Hematopoietic multipotent progenitor cell treated with erythropoietin and hydrocortisone succinate and interleukin-3 and kit ligand, for 8 days (in vitro differentiated cells): ENCODE measurements around the gene C8A.

Experiments
- DNase-seq: peaks from one replicate; pipeline ENCODE4 v3.0.0-alpha.2; 2015

Gene C8A

DNA sequence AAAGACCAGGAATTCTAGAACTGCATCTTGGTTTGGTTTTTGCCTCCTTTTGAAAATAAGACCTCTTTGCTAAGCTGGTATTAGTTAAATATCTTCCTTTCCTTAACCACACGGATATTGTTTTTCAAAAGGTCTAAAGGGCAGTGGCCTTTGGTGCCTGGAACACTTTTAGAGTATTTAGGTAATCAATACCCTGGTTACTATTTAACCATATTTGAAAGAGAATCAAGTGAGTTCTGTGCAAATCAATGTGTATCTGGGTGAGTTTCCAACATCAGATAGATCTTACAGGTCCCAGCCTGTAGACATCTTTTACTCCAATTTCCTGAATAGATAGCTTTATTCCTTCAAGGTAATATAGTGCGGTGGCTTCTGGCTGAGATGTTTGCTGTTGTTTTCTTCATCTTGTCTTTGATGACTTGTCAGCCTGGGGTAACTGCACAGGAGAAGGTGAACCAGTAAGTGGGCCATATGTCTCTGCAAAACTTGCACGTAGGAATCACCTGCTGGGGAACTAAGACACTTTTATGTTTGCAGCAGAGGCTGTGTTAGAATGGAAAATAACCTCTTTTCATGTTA lies at the start of gene C8A:
TSS of gene C8A (plus strand) at position 277 of the 579 bp plus-strand sequence. CDS start at position 382, 105 bp downstream.
- no peak for DNase-seq

DNA sequence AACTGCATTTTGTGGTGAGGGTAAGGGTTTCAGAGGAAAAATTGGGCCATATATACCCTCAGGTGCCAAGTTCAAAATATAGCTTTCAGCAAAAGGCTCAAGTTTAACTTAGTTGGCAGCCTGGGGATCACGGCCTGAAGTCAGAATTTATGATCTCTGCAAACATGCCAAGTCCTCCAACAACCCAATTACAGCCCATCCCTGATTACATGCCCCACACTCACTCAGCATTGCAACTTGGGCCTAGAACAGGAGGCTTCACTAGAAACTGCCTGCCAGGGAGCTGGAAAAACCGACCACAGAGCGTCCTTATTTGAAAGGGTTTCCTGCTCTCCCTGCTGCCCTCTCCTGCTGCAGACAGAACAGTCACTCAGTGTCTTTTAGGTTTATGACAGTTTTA lies 47.8 kb upstream of the C8A start:
- DNase-seq = no peak

DNA sequence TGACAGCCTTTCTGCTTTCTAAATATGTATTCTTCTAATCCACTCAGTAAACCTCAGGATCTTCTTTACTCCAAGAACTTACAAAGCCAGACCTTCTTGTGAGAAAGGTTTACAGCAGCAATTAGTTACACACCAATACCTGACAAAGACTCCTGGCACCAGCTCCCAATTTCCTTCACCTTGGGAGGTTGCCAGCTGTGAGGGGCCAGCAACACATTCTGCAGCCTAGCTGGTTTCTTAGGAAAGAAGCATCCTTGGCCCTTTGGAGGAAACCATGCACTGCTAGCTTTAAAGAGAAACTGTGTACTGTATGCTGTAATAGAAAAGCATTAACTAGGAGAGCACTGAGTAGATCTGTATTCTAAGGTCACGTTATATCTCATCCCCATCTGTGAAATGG lies 46.2 kb upstream of the C8A start:
- DNase-seq = no peak

DNA sequence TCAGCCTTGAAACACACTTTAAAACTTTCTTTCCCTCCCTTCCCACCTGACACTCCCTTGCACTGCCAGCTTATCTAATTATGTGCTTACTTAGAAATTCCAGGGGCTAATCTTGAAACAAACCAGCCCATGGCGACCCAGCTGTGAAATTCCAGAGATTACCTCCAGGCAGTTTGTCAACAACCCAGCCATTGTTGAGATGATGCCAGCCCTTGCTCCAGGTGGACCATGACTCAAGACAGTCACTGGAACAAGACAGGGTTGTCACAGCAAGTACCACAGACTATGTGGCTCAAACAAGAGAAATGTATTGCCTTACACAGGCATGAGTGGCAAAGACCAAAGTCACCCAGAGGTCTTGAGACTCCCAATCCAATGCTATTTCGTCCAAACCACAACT lies 43.3 kb upstream of the C8A start:
- DNase-seq = no peak

DNA sequence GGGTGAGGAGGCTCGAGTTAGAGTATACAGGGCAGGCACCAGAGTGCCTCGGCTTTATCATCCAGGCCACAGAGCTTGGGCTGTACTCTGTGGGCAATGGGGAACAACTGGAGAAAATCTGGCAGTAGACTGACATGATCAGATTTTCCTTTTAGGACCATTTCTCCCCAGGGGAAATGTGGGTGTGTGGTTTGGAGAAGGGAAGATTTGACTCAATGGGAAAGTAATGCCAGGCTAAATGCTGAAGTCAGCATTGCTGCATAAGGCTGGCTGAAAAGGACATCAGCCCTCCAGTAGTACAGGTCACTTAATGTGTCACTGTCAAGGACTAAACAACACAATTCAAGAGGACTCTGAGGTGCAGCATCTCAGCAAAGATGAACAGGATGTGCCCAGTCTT lies 40.4 kb upstream of the C8A start:
- DNase-seq = no peak

DNA sequence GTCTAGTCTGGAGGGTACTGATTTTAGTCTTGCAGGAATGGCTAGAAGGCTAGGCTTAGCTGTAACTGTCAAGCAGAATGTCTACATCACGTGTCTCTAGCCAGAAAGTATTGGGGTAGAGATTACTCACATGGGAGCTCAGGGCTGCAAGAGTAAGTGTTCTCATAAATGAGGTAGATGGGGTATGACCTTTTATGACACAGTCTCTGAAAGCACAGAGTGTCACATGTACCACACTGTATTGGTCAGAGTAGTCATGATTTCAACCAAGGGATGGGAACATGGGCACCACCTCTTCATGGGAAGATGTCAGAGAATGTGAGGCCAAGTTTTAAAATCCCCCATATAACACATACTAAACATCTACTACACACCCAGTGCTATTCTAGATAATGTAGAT lies 38.3 kb upstream of the C8A start:
- DNase-seq = no peak

DNA sequence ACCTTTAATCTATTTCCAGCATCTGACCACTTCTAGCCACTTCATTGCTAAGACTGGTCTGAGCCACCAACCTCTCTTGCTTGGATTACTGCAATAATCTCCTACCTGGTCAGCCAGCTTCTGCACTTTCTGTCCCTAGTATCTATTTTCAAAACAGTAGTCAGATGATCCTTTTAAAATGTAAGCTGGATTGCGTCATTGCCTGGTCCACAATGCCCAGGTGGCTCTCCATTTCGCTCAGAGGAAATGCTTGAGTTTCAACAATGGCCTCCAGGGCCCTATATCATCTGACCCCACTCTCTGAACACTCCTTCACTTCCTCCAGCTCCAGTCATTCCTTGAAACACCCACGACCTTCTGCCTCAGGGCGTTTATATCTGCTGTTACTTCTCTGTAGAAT lies 37.7 kb upstream of the C8A start:
- no peak for DNase-seq

DNA sequence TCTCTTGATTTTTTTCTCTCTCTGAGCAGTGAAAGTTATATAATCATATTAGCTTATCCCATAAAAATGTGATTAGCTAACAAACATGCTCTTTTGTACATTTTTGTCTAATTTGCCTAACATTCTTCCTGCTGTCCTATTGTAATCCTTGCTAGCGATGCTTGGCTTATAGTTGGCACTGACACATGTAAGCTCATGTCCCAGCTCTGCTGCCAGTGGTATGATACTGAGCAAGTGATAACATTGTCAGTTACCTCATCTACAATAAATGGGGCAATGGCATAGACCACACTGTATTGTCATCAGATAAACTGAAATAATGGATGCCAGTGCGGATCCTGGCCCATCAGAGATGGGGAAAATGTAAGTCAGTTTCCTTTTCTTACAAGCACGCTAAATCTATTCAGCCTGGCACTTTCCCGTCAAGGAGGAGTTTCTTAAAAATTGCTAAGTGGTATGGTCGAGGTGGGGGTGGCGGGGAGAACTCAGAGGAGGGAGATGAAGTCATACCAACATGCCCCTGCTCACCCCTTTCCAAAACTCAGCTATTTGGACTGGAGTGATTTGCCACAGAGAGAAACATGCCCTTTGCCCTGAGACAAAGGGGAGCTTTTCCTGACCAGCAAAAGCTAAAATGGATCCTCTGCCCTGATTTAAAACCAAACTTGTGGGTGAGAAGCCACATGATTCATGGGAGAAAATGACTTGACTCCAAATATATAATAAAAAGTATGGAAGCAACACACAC lies 36.7 kb upstream of the C8A start:
- no peak for DNase-seq

DNA sequence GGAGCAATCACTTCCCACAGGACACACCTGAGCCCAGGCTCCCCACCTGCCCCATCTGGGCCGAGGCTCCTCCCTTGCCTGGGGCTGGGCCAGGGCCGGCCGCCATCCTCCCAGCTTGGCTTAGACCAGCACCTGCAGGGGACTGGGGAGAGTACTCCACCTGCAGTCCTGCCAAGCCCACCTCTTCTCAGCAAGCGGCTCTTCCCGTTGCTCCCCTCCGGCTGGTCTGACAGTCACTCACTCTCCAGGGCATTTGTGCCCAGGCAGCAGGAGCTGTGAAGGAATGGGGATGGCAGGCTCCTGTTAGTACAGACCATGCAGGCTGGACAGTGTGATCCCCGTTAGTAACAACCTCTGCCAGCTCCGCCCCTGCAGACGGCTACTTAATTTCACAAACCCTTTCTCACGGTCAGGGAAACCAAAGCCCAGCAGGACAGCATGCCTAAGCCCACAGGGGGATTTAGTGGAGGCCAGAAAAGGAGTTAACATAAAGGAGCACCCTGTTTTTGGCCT lies 35.2 kb upstream of the C8A start, which contains the start of gene FYB2:
TSS of gene FYB2 (minus strand) at position 18 of the 513 bp plus-strand sequence. CDS start 114 bp downstream, outside the sequence.
- no peak for DNase-seq

DNA sequence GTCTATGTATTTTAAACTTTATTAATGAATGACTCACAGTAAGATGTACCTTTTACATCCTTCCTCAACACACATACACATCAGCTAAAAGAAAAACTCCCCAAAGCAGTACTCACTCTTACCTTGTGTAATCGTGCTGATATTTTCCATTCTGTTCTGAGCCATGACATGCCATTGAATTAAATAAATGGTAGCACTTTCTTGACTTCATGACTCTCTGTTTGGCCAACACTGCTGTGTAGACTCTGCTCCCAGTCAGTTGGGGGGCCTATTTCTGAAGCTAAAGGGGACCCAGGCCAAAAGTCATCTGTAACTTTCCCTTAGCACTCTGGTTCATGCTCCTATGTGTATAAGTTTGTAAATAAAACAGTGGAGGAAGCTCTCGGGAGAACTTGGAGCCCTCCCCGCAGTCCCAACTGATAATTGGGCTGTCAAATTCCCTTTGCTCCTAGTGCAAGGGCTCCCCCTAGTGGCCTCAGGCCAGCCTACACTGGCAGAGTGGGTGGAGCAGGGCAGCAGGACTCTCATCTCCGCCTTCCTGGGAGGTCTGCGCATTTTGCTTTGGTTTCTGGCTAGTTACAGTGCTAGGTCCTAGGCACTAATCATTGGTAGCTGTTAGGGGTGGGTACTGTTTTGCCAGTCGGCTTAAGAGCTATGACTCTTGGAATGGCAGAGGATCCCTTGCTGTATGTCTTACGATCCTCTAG lies 33.7 kb upstream of the C8A start:
- peak; percentile 70 for DNase-seq

DNA sequence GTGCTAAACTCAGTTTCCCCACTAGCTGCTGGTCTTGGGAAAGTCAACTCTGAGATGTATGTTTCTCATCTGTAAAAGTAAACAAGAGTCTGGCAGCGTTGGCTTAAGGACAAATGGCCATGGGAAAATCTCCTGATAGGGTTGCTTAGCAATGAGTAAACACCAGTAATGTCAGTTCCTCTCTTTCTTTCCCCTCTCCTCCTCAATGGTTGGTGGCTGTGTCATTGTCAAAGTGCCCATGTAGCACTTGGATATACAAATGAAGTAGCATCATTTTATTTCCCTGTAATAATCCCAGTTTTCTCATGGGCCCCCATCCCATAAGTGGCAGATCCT lies 33.2 kb upstream of the C8A start:
- no peak for DNase-seq

DNA sequence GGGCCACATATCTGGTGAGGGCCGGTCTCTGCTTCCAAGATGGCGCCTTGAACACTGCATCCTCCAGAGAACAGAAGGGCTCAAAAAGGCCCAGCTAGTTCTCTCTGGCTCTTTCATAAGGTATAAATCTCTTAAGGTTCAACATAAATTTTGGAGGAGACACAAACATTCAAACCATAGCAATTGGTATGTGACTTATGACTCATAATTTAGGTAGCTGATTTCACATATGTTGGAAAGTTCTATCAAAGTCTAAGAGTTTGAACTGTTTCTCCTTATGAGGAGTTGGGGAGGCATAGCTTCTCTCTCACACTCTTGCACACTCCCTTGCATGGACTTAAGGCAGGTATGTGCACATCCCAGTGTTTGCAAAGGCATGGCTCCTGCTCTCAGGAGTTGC lies 30.3 kb upstream of the C8A start:
- no peak for DNase-seq

DNA sequence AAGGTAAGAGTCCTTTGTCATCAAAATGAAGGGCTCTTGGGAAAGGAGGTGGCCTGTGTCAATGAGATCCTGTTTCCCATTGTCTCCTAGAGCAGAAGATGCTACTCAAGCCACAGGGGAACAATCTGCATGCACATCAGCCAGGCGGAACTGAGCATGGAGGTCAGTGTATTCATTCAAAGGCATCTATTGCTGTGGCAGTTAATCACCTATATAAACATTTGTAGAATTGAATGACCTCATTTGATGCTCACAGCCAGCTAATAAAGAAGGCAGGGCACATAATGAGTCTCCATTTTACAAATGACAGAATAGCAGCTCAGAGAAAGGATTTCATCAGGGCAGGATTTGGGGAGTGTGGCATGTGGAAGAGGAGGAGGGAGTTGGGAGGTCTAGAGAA lies 29.7 kb upstream of the C8A start:
- DNase-seq = no peak

DNA sequence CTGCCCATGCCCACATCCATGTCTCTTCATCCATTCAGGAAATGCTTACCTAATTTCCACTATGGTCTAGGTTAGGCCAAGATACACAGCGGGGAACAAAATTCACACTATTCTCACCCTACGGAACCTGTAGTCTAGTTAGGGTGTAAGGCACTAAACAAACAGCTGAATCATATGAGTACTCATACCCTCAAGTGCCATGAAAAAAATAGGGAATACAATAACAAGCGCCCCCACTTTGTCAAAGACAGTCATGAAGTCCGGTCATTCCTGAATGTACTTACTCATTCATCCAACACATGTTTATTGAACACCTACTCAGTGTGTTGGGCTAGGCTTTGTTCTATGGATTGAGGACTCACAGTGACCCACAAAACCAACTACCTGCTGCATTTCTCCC lies 29.2 kb upstream of the C8A start:
- no peak for DNase-seq

DNA sequence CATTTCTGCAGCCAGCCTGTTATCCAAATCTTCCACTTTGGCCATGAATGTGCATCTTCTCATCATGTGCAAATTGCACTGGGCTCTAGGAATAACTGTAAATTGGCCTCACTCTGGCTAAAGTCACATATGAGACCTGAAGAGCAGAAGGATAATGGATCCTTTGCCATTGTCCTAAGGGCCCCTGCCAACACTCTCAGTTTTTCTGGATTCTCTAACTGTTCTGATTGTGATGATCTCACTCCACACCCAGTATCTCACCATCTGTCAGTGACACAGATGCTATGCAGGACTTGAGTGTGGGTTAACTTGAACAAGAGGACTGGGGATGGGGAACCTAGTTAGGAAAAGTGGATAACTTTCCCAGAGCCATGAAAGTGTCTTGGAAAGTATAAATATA lies 26.9 kb upstream of the C8A start:
- DNase-seq = no peak

DNA sequence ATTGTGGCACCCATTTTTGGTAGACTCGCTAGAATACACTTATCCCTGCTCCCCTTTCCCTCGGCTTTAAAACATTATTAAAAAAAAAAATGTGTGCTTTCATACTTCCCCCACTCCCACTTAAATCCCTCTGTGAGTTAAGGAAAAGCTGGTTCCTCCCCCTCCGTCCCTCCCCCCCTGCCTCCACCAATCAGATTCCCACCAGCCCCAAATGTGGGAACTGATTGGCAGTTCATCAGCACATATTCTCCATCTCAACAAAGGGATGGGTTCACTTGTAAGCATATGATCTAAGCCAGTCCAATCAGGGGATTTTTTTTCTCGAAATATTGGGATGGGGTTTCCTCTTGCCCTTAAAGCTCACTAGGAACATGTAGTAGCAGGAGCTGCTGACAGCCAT lies 24.5 kb upstream of the C8A start:
- no peak for DNase-seq

DNA sequence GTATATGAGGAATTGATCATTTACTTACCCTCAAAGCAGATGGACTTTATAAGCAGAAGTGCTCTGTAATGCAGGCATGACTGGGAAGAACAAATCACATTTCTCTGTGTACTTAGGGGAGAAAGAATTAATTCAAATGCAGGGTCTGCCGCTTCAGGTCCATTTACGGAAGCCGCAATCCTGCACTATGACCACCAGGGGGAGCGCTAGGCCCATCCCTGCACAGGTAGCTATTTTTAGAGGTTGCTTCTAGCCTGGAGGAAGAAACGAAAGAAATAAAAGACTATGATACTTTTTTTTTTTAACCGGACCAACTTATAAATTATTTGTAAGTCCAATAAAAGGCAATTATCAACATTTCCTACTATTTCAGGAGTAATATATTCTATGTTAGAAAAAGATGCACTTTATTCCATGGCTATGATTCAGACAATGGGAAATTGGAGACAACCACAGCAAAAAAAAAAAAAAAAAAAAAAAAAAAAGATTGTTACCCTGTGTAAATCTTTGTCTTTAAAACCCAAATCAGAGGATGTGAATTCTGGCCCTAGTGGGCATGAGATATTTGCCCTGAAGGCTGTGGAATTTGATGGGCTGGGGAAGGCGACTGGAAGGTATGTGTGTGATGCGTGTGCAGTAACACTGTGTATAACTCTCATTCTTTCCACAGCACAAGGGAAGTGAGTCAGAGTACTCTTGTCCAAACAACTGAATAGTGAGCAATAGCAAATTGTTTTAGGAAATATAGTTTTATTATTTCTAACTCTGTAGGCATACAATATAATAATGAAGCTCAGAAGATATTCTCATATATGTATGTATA lies 22.5 kb upstream of the C8A start:
- DNase-seq = peak; percentile 73

DNA sequence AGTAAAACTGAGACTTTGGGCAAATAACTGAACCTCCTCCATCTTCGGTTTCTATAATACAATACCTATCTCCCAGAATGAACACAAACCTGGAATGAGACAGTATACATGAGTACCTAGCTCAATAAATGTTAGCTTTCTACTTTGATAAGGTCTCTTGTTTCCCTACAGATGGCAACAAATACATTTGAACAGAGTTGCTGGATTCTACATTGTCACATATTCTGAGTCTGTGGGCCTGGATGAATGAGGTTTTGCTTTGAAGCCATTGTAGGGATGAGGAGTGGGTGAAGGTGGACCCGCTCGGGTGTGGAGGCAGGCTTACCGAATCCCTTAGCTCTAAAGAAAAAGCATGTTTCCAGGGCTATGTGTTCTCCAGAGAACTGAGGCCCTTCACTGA lies 21.5 kb upstream of the C8A start:
- no peak for DNase-seq

DNA sequence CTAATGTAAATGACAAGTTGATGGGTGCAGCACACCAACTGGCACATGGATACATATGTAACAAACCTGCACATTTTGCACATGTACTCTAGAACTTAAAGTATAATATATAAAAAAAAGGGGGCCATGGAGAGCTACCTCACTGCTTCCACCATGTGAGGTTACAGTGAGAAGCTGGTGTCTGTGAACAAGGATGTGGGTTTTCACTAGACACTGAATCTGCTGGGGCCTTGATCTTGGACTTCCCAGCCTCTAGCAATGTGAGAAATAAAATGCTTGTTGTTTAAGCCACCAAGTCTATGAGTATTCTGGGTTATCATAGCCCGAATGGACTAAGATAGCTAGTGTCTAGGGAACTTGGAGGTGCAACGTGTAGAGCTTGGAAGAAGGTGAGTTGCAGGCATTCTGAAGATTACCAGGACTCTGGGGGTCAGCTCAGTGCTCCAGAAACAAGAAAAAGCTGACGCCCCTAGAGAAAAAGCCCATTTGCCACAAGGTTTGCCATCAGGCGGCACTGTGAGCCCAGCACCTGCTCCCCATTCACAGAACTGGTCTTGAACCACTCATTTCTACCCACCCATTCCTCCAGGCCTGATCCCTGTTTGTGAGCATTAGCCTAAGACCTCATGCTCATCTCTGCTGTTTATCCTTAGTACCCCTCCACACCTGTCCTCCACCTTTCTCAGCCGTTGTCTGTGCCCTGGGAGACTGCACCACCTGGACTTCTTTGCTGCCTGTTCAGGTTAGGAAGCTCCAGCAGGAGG lies 20.3 kb upstream of the C8A start:
- DNase-seq = no peak

DNA sequence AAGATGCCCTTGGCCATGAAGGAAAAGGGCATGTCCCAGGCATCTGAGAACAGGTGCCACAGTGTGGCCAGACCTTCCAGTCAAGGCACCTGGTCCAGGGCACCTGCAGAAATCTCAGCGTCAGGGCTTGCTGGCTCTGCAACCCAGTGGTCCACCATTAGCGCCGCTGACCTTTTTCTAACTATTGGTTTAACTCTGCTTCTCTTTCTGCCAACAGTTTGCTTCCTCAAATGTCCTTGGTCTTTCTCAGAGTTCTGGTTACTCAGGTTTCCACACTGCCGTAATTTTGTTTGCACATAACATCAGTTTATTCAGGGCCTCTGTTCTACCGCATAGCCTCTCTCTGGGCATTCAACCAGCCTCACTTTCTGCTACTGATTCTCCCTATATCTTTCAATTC lies 18.9 kb upstream of the C8A start:
- no peak for DNase-seq

DNA sequence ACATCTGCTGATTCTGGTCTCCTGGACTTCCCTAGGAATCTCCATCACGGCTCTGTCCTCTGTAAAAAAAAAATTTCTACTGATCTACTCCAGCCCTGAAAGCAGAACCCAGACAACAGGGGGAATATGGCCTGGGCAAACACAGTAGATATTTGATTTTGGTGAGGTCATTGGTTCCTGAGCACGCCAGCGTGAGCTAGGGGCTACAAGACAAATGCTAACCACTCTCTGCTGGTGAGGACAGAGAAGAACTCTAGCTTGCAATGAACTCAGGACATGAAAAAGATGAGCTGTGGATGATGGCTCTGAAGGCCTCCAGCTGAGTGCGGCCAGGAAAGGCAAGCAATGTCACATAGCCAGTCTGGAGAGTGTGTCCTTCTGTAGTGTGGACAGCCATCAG lies 18.2 kb upstream of the C8A start:
- DNase-seq = no peak

DNA sequence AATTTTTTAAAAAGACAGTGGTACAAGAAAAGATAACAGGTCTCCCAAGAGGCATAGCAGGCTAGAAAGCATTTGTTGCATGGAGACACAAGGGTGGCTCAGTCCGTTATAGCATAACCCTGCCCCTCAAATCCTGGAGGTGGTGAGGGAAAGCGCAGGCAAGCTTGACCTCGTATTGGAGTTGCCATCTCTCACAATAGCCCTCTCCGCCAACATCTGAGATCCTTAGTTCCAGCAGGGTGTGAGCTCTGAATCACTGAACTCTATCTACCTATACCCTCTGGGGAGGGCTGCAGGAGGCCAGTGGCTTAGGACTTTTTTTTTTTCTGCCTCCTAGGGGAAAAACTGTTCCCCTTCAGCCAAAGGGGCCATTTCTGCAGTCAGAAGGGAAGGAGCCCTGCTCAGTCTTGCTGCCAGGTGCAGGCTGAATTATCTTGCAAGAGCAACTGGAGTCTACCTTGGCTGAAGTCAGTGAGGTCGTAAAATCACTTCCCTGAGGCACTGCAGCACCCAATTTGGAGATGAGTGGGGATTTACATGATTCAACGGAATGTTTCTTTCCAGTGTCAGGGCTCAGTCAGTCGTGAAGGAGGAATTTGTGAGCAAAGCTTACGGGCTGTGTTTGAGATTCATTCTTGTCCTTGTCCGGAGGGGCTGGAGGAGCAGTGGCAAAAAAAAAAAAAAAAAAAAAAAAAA lies 17.2 kb upstream of the C8A start:
- DNase-seq = no peak
